Activated CD8-positive, alpha-beta memory T cell treated with anti-CD3 and anti-CD28 coated beads, Interleukin-2, amount 50 U/mL, for 1 hour (primary cell): ENCODE measurements around the gene FOXL2.
"Not testable (repeated sequence)": the region's sequence is repeated elsewhere in the genome, so short reads cannot be mapped to it uniquely, and the experiment has no call there.

ENCODE experiments used
- DNase-seq: peaks from one replicate; pipeline ENCODE4 v3.0.0-alpha.2; 2020; ENCODE audit errors: extremely low read depth

Gene FOXL2

DNA sequence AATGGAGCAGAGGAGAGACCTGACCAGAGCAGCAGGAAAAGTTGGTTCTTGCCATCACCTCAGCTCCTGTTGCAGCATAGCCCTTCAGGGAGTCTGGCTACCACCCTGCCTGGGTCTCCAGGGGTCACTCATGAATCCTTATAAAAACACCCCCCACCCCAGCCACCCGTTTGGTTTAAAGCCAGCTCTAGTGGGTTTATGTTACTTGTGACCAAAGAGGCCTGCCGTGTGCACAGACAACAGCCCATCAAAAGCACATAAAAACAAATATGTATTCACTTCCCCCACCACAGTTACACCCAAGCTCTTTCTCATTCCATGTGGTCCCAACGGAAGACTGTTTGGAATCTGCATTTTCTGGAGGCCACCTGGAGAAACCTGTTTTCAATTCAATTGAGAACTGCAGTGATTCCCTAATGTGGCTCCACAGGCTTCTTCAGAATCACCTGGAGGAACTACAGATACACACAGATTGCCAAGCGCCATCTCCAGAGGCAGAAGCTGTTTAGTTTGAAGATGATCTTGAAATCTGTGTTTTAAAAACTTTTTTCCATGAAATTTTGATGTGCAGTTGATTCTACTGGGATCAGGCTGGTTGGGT lies 13.8 kb downstream of the FOXL2 start:
- DNase-seq: no peak

GRCh38 chr3:138928727-138929372 lies 18.1 kb downstream of the FOXL2 start:
- no peak for DNase-seq

DNA sequence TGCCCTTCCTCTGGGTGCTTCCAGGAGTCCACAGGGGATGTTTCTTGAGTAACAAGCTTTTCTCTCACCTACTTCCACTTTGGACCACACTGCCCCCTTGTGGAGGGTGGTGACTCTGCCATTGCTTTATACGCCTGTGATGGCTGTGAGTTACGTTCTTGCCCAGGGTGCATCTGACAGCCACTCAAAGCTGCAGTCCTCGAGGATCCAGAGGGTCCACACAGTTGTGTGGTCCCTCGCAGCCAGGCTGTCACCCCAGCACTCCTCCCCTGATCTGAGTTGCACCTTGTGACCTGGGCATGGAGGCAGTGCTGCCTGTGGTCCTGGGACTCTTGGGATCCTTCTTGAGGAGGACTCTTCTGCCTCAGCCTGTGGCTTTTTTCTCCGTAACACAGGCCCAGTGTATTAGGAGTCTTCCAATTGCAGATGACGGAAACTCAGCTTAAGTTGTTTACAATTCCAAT lies 23.4 kb downstream of the FOXL2 start:
- peak; percentile 58 for DNase-seq

DNA sequence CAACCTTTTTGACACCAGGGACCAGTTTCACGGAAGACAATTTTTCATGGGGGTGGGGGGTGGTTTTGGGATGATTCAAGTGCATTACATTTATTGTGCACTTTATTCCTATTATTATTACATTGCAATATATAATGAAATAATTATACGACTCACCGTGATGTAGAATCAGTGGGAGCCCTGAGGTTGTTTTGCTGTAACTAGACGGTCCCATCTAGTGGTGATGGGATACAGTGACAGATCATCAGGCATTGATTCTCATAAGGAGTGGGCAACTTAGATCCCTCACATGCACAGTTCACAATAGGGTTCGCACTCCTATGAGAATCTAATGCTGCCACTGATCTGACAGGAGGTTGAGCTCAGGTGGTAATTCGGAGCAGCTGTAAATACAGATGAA lies 24.5 kb downstream of the FOXL2 start:
- not testable (repeated sequence) for DNase-seq

GRCh38 chr3:138921316-138922292 lies 25.3 kb downstream of the FOXL2 start:
- no peak for DNase-seq

GRCh38 chr3:138919325-138919724 lies 27.6 kb downstream of the FOXL2 start:
- no peak for DNase-seq

- no peak for DNase-seq
These were observed 30.1 kb downstream of the FOXL2 start for GRCh38 chr3:138916824-138917223.

DNA sequence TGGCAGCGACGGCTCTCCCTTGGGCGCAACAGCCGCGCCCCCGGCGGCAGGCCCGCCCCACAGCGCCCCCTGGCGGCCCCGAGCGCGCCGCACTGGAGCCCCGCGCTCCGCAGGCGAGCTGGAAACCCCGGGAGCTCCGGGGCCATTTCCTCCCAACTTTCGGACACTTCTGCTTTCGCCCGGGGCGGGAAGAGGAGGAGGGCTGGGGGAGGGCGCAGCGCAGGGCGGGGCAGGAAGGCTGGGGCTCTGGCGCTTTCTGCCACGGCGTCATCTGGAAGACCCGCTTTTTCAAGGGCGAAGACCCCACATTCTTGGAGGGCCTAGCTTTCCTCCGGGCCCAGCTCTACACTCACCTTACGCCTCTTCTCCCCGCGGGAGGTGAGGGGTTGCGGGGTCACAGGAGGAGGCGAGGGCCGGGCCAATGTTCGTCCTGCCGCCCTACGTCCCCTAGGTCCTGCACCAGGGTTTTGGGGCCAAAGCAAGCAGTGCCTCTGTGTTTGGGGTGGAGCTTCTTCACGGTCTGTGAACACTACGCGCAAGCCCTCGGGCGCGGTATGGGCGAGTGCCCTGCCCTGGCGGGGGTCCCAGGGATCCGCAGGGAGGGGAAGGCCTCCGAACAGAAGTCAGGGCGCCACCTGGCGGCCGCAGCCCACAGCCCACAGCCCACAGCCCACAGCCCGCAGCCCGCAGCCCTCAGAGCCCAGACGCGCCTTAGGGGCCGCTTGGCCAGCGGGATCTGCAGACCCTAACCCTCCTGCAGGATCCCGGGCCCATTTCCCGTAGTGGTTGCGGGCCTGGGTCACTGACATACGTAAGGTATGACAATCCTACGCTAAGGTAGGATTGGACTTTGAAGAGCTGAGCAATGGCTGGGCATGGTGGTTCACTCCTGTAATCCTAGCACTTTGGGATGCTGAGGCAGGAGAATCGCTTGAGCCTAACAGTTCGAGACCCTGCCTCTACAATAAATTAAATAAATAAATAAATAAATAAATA lies 31.1 kb downstream of the FOXL2 start:
- peak; percentile 31 for DNase-seq

GRCh38 chr3:138914870-138915502 lies 32.0 kb downstream of the FOXL2 start:
- no peak for DNase-seq

DNA sequence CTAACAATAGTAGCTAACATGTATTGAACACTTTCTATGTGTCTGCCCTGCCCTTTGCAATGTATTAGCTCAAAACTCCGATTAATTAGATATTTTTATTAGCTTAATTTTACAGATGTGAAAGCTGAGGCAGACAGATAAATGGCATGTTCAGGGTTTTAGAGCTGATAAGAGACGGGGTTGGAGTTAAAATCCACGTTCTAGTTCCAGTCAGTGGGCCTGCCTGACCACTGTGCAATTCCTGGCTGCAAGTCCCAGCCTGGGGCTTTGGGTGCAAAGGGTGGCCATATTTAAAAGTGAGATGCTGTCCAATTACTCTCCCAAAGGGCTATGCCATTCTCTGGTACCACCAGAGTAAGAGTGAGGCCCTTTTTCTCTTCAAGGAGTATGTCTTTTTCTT lies 33.2 kb downstream of the FOXL2 start:
- no peak for DNase-seq

GRCh38 chr3:138912237-138912636 lies 34.7 kb downstream of the FOXL2 start:
- no peak for DNase-seq

DNA sequence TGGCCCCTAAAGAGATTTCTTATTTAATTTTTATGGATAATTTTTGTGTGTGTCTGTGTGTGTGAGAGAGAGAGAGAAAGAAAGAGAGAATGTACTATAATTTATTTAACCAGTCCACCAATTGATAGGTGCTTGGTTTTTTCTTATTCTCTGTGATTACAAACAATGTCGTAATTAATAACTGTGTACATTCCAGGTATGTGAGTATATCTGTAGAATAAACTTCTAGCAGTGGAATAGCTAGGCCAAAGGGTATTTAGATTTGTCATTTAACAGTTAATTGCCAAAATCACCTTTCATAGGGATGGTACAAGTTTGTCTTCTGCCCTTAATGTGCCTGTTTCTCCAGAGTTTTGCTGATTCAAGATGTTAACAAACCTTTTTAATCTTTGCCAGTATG lies 35.3 kb downstream of the FOXL2 start:
- DNase-seq: no peak

DNA sequence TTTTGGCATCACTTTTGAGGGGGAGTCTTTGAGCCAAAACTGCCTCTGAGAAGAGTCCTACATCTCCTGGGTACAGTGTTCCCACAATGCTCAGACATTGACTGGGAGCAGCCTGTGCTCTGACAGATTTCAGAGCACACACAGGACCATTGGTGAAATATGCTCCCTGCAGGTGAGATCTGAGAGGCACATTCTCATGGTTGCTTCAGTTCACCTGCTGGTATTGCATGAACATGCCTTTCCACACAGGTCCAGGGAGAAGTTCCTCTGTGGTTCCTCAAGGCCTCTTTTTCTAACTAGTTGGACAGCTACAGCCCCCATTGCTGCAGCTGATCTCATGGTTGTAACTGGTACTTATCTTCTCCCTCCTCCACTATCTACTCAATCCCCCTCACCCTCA lies 37.0 kb downstream of the FOXL2 start:
- DNase-seq: no peak

DNA sequence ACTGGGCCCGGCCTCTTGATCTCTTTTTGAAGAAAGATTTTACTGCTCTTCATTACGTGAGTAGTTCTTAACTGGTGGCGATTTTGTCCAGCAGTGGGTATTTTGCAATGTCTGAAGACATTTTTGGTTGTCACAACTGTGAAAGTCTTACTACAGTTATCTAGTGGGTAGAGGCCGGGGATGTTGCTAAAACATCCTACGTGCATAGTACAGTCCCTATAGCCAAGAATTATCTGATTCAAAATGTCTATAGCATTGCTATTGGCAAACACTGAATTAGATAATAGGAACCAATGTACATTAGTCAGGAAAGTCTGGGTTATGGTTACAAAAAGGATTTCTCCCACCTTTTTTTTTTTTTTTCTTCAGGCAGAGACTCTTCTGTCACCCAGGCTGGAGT lies 38.1 kb downstream of the FOXL2 start:
- DNase-seq: no peak

GRCh38 chr3:138907539-138907938 lies 39.4 kb downstream of the FOXL2 start:
- DNase-seq: no peak

DNA sequence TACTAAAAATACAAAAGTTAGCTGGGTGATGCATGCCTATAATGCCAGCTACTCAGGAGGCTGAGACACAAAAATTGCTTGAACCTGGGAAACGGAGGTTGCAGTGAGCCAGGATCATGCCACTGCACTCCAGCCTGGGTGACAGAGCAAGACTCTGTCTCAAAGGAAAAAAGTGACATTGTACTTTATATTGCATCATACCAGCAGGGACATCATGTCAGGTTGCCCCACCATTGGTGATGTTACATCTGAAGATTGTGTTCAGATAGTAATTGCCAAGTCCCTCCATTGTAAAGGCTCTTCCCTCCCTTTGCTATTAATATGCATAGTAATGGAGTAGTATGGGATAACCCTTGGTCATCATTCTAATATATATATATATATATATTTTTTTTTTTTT lies 44.8 kb downstream of the FOXL2 start:
- no peak for DNase-seq

DNA sequence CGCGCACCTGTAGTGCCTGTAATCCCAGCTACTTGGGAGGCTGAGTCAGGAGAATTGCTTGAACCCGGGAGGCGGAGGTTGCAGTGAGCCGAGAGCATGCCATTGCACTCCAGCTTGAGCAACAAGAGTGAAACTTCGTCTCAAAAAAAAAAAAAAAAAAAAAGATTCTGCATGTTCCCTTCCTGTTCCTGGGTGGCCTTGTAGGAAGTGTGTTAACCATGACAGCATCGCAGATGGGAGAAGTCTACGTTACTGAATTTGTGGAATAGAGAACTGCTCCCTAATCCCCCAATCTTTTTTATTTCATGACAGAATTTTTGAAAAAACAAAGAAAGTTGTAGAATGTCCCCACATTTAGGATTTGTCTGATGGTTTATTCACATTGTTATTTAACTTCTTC lies 45.4 kb downstream of the FOXL2 start:
- no peak for DNase-seq

DNA sequence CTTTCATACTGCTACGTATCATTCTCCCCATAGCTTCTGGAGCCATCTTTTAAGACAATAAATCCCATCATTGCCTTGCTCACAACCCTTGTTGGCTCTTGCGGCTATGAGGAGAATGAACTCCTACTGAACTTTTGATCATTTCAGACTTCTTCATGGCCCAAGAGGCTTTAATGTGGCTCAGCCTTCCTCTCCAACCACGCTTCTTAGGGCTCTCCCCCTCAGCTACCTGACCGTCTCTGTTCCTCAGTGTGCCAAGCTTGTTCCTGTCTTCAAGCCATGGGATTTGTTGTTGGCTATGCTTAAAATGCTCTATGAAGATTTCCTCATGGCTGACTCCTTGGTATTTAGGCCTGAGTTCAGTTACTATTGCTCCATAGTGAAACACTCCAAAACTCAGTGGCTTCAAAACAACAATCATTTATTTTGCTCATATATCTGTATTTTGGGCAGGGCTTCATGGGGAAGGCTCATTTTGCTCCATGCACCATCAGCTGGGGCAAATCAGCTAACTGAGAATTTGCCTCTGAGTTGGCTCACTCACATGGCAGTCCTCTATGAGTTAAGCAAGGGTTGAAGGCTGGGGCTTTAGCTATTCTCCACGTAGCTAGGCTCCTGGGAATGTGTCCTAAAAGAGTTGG lies 47.5 kb downstream of the FOXL2 start:
- no peak for DNase-seq

GRCh38 chr3:138898708-138899107 lies 48.2 kb downstream of the FOXL2 start:
- DNase-seq: no peak

DNA sequence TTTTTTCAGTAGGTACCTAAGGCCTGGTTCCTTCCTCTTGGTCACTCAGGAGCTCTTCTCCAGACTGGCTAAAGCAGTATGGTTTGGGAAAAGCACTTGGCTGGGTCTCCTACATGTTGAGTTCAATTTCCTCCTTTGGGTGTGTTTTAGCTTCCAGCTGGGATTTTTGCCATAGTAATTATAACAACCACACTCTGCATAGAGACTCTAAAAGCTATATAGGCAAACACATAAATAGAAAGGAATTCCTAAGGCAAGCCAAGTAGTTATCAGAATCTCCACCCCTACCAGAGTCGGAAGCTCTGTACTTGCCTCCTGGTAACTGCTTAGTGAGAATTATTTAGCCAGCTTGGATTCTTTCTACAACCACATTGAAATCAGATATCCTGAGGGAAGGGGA lies 48.6 kb downstream of the FOXL2 start:
- DNase-seq: no peak
